Fibroblast of lung (primary cell): ENCODE results near the gene USP14.

Experiments used
- CTCF ChIP-seq, 2 donors: IDR thresholded peaks in 1 of 2; conservative IDR thresholded peaks in 1 of 2; 1 replicate in 1 of 2; 2 replicates in 1 of 2; pipeline ENCODE4 v1.5.1; 2011 to 2012; ENCODE audit warnings: low read length in 2 of 2, control low read depth in 1 of 2, inconsistent platforms in 1 of 2, low read depth in 1 of 2, mild to moderate bottlenecking in 1 of 2
- EZH2 ChIP-seq: IDR thresholded peaks from 2 replicates; pipeline ENCODE4 v1.5.1; 2012; ENCODE audit warnings: low read length, control low read depth, mild to moderate bottlenecking; ENCODE audit errors: missing control alignments

DNA sequence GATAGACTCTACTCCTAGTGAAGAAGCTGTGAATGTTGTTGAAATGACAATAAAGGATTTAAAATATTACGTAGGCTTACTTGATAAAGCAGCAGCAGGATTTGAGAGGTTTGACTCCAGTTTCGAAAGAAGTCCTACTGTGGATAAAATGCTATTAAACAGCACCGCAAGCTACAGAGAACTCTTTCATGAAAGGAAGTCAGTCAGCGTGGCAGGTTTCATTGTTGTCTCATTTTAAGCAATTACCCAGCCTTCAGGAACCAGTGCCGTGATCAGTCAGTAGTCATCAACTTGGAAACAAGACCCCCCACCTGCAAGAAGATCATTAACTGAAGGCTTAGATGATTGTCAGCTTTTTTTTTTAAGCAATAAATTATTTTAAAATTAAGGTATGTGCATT, 14.0 kb downstream of the USP14 start:
- TF ChIP-seq CTCF (conservative IDR thresholded peaks at IDR 0.05 in 1 of 2, IDR thresholded peaks at IDR 0.05 in 1 of 2; ENCODE audit: low read depth in 1 of 2, low read length in 2 of 2) (no peak), EZH2 (no peak)
